HG03196 (cell line): ENCODE results near the gene MICAL3.

Experiments
- ATAC-seq: cut with Tn5 transposase; IDR thresholded peaks from one replicate; pipeline ENCODE4 v1.9.1; 2021; ENCODE audit not compliant: unreplicated experiment

MICAL3 gene

GRCh38 chr22:17744430-17744829, 279.9 kb downstream of the MICAL3 start:
- ATAC-seq: no peak

- ATAC-seq: no peak
Observed at GRCh38 chr22:17743661-17744411, 280.5 kb downstream of the MICAL3 start.

- no peak for ATAC-seq
Observed at GRCh38 chr22:17742527-17742902, 281.8 kb downstream of the MICAL3 start.

GRCh38 chr22:17741866-17742526, 282.4 kb downstream of the MICAL3 start:
- ATAC-seq: no peak

- no peak for ATAC-seq
Observed at GRCh38 chr22:17739196-17739975, 285.0 kb downstream of the MICAL3 start.

- no peak for ATAC-seq
Observed at GRCh38 chr22:17738386-17739128, 285.8 kb downstream of the MICAL3 start.
